SK-N-MC (cell line): ENCODE data around the gene STRADA.

Experiments used
- EZH2 ChIP-seq: fragments of 200-600 bp; sonication (generic); IDR thresholded peaks from one replicate; pipeline ENCODE4 v1.6.1; 2017; ENCODE audit warnings: antibody characterized with exemption
- POLR2AphosphoS5 ChIP-seq: IDR thresholded peaks from 2 replicates; pipeline ENCODE4 v1.6.1; 2012; ENCODE audit warnings: mild to moderate bottlenecking, low read depth, low read length, borderline replicate concordance

- TF ChIP-seq EZH2: no peak
- no peak for TF ChIP-seq POLR2AphosphoS5
Measured at GRCh38 chr17:63686138-63686685, 55.4 kb downstream of the STRADA start.
